Measurements from ENCODE around the gene RTKN.
"Not testable (repeated sequence)": the region's sequence is repeated elsewhere in the genome, so short reads cannot be mapped to it uniquely, and the experiment has no call there.

RTKN gene

DNA sequence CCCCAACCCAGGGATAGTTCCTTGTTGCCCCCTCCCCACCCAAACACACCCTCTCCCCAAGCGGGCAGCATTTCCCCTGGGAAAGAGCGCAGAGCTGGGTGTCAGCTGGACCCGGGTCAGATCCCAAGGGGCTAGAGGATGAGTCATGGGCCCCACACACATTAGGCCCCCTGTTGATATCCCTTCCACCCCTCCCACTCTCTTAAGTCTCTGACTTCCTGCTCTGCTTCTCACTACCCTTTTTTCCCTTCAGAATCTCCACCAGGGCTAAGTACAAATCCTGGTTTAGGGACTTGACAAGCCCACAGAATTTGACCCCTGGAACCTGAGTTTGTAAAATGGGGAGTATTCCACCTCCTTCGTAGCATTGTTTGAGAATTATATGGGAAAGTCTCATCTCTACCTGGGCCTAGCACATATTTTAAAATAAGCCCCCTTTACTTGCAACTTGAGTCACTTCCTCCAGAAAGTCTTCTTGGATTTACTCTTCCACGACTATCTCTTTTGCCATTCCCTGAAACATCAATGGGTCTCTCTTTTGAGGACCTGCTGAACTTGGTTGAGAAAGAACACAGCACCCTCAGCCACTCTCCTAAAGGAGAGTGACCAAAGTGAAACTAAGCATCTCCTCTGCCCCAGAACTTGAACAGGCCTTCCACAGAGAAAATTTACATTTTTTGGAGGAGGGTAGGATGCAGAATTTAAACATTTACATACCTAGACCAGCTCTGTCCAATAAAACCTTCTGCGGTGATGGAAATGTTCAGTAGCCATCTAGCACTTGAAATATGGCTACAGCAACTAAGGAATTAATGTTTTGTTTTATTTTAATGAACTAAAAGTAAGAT is 4.7 kb downstream of the RTKN start:
- DNase-seq: no peak

DNA sequence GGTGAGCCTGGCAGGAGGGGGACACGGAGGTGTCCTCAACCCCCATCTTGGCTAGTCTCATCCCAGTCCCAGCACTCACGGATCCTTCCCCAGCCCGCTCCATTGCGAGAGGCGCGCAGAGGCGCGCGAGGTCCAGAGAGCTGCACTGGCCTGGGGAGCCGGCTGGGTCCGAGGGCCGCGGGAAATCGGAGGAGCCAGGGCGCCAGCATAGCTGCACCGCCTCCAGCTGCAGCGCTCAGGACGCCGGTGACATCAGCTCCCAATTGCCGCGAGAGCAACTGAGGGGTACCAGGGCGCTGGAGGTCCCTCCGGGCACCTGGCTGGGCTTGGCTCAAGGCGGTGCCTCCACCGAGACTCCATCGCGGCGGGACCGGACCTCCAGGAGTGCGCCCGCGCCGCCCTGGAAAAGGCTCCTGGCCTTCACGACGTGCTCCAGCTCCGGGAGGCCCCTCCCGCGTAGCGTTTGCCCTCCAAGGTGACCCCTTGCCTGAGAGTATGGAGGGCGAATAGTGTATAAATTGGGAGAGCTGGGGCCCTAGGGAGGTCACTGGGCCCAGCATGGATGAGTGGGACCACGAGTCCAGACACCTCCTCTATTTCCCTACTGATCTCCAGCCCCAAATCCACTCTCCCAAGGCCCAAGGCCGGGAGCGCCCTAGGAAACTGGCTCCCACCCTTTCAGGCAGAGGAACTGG is 5.5 kb downstream of the RTKN start:
- no peak for DNase-seq

DNA sequence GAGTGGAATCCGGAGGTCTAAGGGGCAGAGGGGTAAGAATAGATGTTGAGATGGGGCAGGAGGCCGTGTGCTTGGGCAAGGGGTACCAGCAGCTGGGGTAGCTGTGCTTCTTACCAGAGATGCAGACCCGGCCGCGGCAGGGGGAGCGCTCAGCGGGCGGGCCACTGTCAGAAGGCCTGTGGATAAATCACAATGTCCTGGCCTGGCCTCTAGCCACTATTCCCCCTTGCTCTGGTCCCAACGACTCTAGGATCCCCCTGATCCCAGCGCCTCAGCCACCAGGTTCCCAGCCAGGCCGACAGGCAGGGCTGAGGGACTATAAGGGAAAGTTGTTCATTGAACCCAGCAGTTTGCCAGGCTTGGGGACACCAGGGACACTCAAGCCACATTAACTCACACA is 11.2 kb downstream of the RTKN start:
- DNase-seq: no peak

DNA sequence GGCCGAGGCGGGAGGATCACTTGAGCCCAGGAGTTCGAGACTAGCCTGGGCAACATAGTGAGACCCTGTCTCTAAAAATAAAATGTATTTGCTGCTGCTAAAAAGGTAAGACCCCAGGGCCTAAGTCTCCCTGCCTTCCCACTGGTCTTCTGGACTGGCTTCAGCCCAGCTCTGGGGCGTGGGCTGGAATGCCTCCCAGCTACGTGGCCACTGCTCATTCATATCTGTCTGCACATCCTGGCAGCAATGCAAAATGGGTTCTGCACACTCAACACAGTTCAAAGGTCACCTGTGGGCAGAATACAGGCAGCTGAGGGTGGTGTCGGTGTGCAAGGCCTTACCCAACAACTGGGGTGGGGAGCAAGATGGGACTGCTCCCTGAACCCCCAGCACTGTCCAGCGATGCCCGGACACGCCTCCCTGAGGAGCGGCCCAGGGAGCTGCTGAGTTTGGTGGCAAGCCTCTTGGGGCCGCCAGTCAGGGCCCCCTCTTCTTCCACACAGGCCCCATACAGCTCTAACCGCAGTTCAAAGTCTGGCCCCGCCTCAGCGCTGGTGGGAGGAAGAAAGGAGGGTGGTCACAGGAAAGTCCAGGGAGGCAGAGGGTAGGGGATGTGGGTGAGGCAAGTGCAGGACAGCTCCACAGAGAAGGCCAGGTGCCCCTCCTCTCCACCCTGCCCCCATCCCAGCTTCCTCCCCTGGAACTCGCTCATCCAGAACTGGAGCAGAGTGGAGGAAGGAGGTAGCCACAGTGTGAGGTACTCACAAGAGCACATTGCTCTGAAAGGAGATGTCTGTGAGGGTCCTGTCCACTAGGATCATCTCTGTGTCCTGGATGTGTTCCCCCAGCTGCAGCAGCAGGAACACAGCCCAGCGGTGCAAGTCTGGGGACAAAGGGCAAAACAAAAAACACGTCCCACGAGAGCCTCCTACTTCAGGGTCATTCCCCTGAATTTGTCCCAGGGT is 12.0 kb downstream of the RTKN start:
- DNase-seq: no peak

DNA sequence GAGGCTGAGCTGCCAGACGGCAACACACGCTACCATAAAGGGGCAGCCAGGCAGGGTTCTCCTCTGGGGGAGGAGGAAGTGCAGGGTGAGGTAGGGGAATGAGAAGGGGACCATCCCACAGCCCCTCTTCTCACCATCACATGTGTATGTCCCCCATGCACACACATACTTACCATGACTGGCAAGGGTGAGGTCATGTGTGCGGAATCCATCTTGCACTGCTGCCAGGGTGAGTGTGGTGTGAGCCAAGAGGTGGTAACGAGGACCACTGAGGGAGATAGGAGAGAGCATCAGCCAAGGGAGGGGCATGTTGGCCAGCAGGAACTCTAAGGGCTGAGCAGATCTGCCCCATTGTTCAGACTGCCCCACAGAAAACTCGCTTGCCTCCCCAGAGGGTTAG is 13.1 kb downstream of the RTKN start:
- no peak for DNase-seq

DNA sequence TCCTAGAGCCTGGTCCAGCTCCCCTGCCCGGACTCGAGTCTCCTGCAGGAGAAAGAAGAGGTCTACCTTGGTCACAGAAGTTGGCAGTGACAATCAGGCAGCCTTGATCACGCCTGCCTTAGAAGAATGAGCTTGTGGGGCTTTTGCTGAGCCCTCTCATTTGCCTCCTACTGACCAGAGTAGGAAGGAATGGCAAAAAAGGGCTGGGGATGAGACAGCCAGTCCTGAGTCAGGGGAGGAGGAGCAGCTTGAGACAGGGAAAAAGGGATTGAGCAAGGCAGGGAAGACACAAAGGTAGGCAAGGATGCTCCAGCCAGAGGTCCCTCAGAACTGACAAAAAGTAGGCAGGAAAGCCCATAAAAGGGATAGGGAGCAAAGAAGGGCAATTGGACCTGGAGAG is 14.2 kb downstream of the RTKN start:
- DNase-seq: no peak

DNA sequence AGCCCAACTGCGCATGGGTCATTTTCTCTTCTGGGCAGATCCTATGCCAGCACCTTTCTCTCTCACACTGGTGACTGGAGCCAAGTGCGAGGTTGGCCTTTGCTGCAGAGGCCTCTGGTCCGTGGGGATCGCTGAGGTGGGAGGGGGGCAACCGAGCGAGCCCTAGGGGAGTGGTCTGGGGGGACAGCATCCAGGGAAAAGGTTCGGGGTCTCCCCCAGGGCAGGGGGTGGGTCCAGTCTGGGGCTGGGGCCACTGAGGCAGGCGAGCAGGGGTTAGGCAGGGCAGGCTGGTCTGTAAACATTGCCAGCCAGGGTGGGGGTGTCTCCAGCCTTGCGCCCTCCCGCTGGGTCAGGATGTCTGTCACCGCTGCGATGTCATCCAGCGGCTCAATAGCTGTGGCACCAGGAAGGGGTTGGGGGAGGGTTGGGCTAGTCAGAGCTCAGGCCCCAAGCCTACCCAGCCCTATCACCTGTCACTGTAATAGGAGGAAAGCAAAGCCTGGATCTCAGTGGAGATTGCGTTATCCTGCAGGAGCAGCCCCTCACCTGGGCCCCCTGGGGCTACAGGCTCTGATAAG is 15.5 kb downstream of the RTKN start:
- no peak for DNase-seq

DNA sequence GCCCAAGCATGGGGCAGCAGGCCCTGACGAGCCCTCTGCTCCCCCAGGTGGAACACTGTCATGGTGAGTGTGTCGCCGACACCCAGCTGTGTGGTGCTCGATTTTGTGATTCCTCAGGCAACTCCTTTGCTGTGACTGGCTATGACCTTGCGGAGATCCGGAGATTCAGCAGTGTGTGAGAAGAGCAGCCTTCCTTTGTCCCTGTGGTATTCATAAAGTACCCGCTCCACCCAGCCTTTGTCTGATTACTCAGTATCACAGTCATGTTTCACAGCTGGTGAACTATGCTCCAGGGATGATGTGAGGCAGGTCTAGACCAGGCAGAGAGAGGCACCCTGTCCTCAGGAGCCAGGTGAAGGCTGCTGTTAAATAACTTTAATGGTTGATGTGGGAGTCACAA is 16.2 kb downstream of the RTKN start:
- DNase-seq: no peak

DNA sequence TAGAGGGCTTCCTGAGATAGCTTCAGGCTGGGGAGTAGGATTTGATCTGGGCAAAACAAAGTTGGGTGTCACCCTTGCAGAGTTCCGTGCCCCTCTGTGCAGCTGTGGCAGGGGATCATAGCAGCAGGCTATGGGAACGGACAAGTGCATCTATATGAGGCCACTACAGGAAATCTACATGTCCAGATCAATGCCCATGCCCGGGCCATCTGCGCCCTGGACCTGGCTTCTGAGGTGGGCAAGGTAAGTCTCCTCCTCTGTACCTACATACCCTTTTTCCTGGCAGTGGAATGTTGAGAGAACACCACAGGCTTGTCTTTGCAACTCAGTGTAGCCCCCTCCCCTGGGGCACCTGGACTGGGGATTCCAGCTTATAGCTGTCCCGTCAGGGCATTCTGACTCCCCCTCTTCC is 16.7 kb downstream of the RTKN start:
- no peak for DNase-seq

DNA sequence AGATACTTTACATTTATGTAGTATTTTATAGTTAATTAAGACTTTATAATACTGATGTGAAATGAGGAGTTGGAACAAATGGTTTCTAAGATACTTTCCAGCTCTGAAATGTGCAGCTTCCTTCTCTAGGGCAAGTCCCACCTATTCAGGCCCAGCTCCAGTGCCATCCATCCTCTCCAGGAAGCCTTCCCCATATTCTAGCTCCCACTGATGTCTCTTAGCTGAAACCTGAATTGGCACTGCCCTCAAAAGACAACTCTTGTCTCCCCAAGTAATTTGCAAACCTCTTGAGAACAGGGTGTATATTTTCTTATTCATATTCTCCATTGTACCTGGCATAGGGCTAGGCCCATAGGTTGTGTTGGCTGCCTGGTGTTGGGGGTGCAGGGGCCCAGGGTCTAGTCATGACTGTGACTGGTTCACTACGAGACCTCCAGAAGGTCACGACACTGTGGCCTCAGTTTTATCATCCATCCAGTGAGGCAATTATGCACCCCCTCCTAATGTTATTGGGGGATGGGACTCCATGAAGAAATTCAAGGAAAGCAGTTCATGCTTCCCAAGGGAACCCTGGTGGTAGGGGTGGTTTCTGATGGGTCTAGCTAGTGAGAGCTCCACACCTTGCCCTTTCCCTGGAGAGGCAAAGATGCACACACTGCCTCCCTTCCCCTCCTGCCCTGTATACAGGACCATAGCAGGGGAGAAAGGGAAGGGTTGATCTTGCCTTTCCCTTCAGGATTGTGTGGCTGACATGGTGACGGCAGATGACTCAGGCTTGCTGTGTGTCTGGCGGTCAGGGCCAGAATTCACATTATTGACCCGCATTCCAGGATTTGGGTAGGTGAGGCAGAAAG is 17.4 kb downstream of the RTKN start:
- no peak for DNase-seq

DNA sequence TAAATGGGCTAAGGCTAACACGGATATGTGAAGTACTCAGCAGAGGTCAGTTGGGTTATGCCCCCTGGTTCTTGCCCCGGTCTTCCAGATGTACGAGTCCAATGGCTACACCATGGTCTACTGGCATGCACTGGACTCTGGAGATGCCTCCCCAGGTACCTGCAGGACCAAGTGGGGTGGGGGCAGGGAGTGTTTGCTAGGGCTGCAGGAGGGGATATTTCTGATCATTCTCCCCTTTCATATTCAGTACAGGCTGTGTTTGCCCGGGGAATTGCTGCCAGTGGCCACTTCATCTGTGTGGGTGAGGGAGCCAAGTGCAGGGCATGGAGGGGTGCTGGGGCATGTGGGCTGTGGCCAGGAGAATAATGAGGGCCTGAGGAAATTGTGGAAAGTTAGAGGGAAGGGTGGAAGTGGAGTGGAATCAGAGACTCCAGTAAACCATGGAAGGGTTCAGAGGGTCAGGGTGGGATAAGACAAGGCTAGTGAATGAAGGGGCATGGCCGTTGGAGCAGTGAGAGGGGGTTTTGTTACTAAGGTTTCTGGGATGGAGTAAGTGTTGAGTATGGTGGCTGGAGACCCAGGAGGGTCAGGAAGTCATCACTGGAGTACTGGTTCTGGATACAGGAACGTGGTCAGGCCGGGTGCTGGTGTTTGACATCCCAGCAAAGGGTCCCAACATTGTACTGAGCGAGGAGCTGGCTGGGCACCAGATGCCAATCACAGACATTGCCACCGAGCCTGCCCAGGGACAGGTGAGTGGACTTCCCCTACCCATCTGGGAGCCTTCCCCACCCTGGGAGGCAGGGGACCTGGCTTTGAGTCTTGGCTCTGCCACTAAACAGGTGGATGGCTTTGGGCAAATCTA is 18.3 kb downstream of the RTKN start:
- DNase-seq: no peak

DNA sequence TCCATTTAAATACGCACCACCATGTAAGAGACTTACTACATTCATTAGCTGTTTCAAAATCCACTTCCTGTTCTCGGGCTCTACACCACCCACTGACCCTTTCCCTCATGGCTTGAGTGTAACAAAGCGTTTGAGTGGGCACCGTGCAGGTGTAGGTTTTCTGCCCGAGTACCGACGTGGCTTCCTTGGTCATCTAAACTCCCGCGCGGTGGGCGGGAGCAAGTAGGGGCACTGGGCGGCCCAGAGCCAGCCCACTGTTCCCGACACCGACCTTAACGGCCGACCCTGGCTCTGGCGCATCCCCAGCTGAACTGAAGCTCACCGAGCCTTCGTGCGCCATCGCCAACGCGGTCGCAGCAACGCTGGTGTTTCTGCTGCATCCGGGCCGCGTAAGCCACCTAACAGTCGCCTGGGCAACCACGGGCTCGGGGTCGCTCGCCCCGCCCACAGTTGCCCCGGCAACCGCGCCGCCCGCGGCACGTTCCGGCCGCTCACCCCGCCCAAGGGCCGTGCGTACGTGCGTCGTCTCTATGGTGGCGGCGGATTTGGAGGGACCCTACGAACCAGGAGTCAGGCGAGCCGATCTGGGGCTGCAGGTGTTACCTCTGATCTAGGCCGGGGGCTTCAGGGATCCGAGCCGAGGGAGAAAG is 20.4 kb downstream of the RTKN start, which contains the start of the genes C2orf81 and WDR54:
TSS of gene C2orf81 (minus strand) at position 399 of the 650 bp plus-strand sequence. CDS start at position 340, 59 bp downstream.
TSS of gene WDR54 (plus strand) at position 510 of the 650 bp plus-strand sequence. CDS start 424 bp downstream, outside the sequence.
- DNase-seq: peak; percentile 96

DNA sequence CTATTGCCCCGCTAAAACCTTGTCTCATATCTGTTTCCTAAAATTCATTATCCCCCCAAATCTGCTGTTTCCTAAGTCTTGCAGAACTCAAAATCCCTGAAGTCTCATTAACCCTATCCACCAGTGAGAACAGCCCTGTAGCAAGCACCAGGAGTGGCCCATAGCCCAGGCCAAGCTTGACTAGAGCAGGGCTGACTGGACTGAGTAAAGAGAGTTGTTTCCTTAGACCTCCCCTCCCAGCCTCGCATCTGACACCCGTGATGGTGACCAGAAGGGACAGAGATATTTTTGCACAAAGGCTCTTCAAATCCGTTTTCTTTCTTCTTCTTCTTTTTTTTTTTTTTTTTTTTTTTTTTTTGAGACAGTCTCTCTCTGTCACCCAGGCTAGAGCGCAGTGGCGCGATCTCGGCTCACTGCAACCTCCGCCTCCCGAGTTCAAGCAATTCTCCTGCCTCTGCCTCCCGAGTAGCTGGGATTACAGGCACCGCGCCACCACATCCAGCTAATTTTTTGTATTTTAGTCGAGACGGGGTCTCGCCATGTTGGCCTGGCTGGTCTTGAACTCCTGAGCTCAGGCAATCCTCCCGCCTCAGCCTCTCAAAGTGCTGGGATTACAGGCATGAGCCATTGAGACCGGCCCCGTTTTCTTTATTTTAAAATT is 21.2 kb downstream of the RTKN start:
- not testable (repeated sequence) for DNase-seq

DNA sequence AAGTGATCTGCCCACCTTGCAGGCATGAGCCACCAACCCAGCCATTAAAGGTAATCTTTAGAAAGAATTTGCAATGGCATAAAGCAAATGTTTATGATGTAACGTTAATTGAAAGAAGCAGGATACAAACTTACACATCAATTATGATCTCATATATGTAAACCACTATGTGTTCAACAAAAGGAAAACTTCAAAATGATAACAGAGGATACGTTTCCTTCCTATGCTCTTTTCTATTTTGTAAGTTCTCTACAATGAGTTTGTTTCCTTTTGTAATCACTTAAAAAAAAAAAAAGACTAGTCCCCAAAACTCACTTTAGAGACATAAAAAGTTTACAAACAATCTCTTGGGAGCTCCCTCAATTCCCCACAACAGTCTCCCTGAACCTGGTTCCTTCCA is 21.7 kb downstream of the RTKN start:
- no peak for DNase-seq

DNA sequence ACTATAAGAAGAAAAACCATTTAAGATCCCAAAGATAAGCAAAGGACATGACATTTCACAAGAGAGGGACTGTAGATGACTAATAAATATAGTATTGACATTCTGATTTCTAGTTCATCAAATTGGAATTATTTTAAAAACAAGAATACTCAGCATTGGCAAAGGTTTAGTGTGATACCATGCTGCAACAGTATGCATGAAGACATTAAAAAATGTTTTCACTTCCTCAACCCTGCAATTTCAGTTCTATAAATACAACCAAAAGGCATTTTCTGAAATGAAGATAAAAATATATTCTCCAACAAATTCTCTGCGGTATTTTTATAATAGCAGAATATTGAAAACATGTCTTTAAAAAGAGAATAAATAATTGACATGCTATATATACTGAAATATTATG is 22.4 kb downstream of the RTKN start:
- no peak for DNase-seq

DNA sequence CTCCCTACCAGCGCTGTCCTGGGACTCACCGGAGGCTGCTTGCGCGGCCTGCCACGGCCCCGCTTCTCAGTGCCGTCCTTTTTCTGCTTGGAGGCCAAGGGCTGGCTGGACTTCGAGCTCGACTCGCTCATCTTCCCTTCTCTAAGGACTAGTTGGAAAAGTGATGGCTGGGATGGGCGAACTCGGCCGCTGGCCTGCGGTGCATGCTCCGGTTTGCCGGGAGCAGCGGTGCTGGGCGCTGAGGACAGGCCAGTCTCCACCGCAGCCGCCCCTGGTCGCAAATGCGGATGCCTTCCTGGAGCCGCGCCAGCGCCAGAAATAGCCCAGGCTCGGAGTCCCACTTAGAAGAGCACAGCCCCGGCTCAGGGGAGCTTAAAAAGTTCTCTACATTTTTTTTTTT is 23.4 kb downstream of the RTKN start:
- DNase-seq: no peak

DNA sequence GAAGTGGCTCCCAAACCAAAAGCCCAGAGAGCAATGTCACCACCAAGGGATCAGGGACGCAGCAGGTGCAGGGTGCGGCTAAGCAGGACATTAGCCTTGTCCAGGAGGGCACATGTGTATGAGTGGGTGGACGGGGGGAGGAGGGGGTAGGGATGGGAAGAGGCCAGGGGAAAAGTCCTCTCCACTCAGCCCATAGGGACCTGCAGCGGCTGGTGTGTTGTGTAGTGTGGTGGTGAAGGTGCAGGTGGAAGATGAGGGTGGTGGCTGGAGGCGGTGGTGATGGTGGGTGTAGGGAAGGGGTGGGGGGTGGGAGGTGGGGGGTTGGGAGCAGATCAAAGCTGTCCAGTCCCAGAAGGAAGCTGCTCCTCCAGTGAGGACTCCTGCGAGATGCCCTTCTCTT is 24.0 kb downstream of the RTKN start:
- DNase-seq: no peak

DNA sequence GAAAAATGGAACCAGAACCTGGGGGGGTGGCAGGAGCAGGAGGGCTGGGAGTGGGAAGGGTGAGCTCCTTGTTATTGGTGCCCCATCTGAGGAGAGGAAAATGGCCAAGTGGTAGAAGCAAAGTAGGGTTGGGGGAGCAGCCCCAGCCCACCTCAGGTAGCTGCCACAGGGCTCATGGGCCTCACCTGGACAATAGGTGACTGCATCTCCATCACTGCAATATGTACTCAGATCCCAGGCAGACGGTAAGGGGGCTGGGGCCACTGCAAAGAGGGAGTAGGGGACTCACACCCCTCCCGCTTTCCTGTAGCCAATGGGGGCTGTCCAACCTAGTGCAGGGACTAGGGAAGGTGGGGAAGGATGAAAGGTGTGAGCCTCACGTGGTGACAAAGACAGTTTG is 24.5 kb downstream of the RTKN start:
- DNase-seq: no peak

DNA sequence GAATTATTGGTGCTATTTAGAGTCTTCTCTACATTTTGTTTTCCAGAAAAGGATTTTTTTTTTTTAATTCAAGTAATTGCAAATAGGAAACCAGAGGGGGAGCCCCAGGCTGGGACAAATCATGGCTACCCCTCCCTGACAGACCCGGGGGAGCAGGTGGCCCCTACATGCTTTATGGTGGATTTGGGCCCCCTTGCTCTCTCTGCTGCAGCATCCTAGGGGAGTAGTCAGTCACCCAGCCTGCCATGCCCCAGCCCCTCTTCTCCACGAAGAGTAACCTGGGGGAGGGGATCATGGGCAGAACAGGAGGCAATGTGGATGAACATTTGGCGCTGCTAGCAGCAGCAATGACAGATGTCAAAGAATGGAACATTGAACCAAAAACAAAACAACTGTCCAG is 25.0 kb downstream of the RTKN start:
- no peak for DNase-seq
